Panc1 (cell line): Measurements from ENCODE around the gene CCT7.
A peak's percentile ranks its signal among the peaks of the same experiment; 100 is the strongest.

ENCODE experiments used
- CTCF ChIP-seq: fragments of 450-650 bp; IDR thresholded peaks from 2 replicates; pipeline ENCODE4 v1.5.1; 2017; ENCODE audit warnings: mild to moderate bottlenecking
- POLR2AphosphoS5 ChIP-seq: IDR thresholded peaks from 2 replicates; pipeline ENCODE4 v1.6.1; 2012; ENCODE audit warnings: mild to moderate bottlenecking, low read depth, low read length, moderate library complexity
- REST ChIP-seq, 2 experiments: IDR thresholded peaks; 2 replicates each; pipeline ENCODE4 v1.6.1; 2011 to 2012; ENCODE audit warnings: low read depth in 2 of 2, control low read depth in 1 of 2, low read length in 1 of 2, mild to moderate bottlenecking in 1 of 2, moderate library complexity in 1 of 2; ENCODE audit not compliant: insufficient read depth in 1 of 2
- SIN3A ChIP-seq: IDR thresholded peaks from 2 replicates; pipeline ENCODE4 v1.6.1; 2012; ENCODE audit warnings: low read depth, mild to moderate bottlenecking, low read length, moderate library complexity, borderline replicate concordance; ENCODE audit not compliant: insufficient read depth

GRCh38 chr2:73279852-73280251, 45.7 kb downstream of the CCT7 start:
- TF ChIP-seq CTCF (no peak), POLR2AphosphoS5 (no peak), REST (IDR thresholded peaks at IDR 0.05; ENCODE audit: insufficient read depth in 1 of 2, low read depth in 2 of 2, low read length in 1 of 2) (peak in 1 of 2 experiments; percentile 65; a peak in 2 of 4 replicates), SIN3A (no peak)
